Fibroblast of villous mesenchyme (primary cell): ENCODE measurements around the gene SLC17A9. TPM values are rescaled to one million over a fixed set of nuclear protein-coding genes. Genes with fewer than 3 reads are reported as not detected.

Source experiments
- DNase-seq: peaks from one replicate; pipeline ENCODE4 v3.0.0-alpha.2; 2010; ENCODE audit warnings: low read depth
- H3K4me3 ChIP-seq: 2 replicates; pipeline ENCODE4 v1.5.1; 2011; ENCODE audit warnings: low read depth, mild to moderate bottlenecking, low read length
- total RNA-seq: library from RNA; depleted of rRNA; stranded (reverse); fragments of >200 nt; gene quantifications from 2 replicates; pipeline ENCODE4 v1.2.3, GENCODE V29; 2012
- TF ChIP-seq, protein P1 (sequence below): IDR thresholded peaks from 2 replicates; pipeline ENCODE4 v1.5.1; 2012; ENCODE audit warnings: low read depth, mild to moderate bottlenecking, low read length; ENCODE audit not compliant: insufficient read depth

The SLC17A9 gene
- total RNA-seq: 23.7 and 24.8 TPM in 2 replicates

- peak; percentile 75 for DNase-seq
- peak within 1 kb of the TSS; percentile 65 for H3K4me3 ChIP-seq
- TF ChIP-seq, protein P1, sequence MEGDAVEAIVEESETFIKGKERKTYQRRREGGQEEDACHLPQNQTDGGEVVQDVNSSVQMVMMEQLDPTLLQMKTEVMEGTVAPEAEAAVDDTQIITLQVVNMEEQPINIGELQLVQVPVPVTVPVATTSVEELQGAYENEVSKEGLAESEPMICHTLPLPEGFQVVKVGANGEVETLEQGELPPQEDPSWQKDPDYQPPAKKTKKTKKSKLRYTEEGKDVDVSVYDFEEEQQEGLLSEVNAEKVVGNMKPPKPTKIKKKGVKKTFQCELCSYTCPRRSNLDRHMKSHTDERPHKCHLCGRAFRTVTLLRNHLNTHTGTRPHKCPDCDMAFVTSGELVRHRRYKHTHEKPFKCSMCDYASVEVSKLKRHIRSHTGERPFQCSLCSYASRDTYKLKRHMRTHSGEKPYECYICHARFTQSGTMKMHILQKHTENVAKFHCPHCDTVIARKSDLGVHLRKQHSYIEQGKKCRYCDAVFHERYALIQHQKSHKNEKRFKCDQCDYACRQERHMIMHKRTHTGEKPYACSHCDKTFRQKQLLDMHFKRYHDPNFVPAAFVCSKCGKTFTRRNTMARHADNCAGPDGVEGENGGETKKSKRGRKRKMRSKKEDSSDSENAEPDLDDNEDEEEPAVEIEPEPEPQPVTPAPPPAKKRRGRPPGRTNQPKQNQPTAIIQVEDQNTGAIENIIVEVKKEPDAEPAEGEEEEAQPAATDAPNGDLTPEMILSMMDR: no peak
Measured at GRCh38 chr20:62952373-62952967, at the start of gene SLC17A9. Gene SLC17A9, plus strand, starts transcription at chr20:62952709. Its CDS starts 122 bp downstream, at chr20:62952831.

GRCh38 chr20:62902926-62903615 is 49.4 kb upstream of the SLC17A9 start:
- DNase-seq: peak; percentile 54
- TF ChIP-seq, protein P1: no peak
- no peak overlapping the region for H3K4me3 ChIP-seq

- H3K4me3 ChIP-seq: no peak overlapping the region
- TF ChIP-seq, protein P1: no peak
- DNase-seq: no peak
Measured at GRCh38 chr20:62905536-62906117, 46.9 kb upstream of the SLC17A9 start.

DNA sequence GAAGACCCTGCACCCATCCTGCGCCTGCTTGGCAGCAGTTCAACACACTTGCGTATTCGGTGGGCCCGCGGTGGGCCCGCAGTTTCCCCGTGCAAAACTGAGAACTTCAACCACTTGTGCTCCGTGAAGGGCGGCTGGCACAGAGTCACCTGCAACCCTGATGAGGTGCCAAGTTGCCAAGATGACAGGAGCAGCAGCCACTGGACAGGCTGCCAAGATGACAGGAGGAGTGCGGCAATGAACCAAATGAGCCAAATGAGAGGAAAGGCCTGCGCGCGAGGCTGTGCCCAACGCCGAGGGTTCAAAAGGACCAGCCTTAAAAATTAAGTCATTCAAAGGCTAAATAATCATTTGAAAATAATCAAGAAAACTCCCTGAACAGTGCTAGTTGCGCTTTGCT is 46.3 kb upstream of the SLC17A9 start:
- DNase-seq: no peak
- TF ChIP-seq, protein P1: no peak
- H3K4me3 ChIP-seq: no peak overlapping the region

GRCh38 chr20:62906647-62907375 is 45.7 kb upstream of the SLC17A9 start:
- DNase-seq: no peak
- TF ChIP-seq, protein P1: no peak
- H3K4me3 ChIP-seq: no peak overlapping the region

DNA sequence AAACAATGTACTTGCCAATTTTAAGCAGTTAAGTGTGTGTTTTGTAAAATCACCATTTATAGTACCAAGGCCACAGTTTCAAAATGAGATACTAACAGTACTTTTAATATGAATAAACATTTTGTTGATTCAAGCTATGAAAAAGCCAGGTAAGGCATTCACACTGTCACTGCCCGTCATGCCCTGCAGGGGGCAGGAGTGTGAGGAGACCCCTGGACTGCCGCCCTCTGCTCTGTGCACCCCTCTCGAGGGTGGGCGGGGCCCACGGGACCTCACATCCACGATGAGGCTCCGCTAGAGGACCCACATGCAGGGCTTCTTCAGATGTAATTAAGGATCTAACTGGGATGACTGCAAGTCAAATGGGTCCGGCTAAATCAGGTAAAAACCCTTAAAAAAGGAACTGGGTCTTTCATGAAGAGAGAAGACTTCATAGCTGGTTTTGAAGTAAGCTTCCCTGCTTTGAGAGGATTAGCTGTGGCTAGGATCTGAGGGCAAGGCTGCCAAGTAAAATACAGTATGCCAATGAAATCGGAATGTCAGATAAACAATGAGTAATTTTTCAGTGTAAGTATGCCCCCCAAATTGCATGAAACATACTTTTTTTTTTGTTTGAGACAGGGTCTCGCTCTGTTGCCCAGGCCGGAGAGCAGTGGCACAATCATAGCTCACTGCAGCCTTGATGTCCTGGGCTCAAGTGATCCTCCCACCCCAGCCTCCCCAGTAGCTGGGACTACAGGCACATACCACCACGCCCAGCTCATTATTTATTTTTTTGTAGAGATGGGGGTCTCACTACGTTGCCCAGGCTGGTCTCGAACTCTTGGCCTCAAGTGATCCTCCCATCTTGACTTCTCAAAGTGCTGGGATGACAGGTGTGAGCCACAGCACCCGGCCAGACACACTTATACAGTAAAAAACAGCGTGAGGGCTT is 44.9 kb upstream of the SLC17A9 start:
- TF ChIP-seq, protein P1: peak; percentile 36
- no peak overlapping the region for H3K4me3 ChIP-seq
- no peak for DNase-seq
